ENCODE results near the gene AP1B1.
"Not testable (repeated sequence)": the region's sequence is repeated elsewhere in the genome, so short reads cannot be mapped to it uniquely, and the experiment has no call there.

Gene AP1B1

DNA sequence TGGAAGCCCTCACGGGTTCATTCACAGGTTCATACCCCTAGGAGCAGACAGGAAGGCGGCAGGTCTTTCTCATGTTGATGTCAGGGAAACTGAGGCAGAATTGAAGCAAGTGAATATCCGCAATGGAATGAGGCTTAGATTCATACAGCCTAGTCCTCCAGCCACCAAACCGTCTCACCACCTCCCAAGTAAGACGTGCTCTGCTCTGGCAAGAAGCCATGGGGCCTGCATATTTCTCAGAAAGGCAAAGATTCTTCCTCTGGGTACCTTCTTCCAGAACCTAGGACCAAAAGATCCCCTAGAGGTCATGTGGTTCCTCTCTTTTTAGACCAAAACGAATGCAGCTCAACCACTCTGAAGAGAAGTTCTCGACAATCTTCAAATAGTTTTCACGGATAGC lies 1.7 kb downstream of the AP1B1 start:
- no peak for DNase-seq (ENCODE audit: low read depth)

DNA sequence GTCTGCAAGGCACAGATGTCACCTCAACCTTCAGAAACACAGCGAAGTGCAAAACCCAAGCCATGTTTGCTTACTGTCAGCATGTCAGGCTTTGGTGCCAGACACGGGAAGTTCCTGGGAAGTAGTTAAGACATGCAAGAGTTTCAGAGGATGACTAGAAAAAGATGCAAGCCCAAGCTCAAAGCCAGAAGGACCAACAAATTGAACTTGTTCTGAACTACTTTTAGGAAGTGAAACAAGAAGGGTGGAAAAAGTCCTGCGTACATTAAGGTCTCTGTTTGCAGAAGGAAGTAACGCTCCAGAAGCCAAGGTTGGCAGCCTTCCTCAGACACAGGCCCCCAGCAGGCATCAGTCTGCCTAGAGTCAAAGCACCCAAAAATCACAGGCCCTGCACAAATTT lies 2.6 kb downstream of the AP1B1 start:
- DNase-seq (ENCODE audit: low read depth) = no peak

DNA sequence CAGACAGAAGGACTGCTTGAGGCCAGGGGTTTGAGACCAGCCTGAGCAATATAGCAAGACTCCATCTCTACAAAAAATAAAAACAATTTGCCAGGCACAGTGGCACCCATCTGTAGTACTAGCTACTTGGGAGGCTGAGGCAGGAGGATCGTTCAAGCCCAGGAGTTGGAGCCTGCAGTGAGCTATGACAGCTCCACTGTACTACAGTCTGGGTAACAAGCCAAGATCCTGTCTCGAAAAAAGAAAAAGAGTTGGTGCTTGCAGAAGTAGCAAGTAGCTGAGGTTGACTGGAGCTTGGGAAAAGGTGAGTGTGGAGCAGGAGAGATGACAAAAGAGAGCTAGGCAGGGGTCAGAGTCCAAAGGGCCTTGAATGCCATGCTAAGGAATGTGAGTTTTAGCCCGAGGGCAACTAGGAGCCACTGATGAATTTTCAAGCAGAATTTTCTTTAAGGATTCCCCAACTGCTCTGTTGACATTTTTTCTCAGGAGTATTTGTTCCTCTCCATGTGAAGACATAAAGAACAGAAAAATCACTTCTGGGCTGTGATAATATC lies 3.1 kb downstream of the AP1B1 start:
- DNase-seq (ENCODE audit: low read depth) = no peak

DNA sequence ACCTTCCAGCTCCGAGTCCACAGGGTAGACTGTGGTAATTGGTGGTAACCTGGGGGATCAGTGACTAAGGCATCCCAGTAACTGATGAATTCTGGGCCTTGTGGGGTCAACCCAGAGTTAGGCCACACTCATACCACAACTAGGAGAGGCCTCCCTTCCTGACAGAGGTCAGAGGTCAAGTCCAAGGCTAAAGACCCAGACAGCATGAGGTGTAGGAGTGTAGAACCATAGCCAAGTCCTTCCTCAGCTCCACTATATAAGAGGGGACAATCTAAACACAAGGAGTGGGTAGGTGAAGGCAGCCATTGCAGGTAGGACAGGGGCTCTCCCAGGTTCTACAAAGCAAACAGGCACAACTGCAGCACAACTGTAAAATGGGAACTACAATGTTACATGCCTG lies 4.6 kb downstream of the AP1B1 start:
- DNase-seq (ENCODE audit: low read depth) = no peak

DNA sequence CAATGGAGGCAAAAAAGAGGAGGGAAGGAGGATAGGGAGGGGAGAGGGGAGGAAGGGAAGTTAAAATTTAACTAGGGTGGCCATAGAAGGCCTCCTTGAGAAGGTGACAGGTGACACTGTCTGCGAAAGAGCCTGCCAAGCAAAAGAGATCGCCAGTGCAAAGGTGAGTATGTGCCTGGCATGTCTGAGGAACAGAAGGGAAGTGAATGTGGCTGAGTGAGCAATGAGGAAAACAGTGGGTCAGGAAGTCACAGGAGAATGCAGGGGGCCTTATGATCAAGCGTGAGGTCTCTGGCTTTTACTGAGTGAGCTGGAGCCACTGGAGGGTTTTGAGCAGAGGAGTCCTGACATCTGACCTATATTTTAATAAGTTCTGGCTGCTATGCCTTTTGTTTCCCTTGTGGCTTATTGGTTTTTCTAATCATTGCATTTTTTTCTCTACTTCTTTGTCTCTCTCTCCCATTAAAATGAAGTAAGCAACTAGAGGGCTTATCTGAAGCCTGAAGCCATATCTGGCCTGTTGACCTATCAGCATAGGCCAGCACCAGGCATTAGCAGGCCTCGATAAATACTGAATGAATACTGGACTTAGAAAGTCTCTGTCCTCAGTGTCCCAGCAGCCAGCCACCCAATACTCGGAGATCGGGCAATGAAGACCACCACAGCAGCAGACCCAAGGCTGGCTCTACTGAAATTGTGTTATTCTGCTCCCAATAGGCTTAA lies 5.6 kb downstream of the AP1B1 start:
- no peak for DNase-seq (ENCODE audit: low read depth)

DNA sequence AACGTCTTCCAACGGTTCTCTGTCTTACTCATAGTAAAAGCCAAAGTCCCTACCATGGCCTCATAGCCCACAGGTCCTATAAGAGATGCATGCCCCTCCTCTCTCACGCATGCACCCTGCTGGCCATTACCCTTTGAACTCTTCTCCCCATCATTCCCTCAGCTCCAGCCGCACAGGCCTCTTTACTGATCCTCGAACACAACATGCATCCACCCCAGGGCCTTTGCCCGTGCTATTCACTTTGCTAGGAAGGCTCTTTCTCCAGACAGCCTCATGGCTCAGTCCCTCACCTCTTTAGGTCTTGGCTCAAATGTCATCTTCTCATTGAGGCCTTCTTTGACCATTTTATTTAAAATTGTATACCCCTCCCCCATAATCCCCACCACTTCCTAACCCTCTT lies 7.5 kb downstream of the AP1B1 start:
- DNase-seq (ENCODE audit: low read depth) = no peak

DNA sequence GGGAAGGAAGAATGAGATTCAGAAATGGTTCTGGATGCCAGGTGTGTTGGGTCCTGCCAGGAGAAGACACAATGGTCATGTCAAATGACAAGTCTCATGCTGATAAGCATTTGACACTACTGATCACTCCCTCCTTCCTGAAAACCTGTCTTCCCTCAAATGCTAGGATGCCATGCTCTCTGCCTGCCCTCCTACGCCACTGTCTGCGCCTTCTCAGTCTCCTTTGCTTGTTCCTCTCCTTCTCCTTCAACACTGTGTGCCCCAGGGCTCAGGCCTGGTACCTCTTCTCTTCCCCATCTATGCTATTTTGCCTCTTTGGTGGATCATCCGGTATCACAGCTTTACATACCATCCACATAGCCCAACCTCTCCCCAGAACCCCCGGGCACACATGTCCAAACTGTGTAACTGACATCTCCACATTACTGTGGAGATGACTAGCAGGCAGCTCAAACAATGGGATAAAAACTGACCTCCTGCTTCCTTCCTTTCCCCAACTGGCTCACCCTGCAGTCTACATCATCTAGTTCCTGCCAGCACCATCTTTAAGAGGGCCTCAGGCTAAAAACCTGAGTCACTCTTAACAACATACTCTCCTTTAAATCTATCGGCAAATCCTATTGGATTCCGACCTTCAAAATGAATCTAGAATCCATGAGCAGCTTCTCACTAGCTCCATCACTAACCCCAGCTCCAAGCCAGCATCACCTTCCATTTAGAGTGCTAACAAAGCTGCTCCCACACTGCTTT lies 8.2 kb downstream of the AP1B1 start:
- no peak for DNase-seq (ENCODE audit: low read depth)

DNA sequence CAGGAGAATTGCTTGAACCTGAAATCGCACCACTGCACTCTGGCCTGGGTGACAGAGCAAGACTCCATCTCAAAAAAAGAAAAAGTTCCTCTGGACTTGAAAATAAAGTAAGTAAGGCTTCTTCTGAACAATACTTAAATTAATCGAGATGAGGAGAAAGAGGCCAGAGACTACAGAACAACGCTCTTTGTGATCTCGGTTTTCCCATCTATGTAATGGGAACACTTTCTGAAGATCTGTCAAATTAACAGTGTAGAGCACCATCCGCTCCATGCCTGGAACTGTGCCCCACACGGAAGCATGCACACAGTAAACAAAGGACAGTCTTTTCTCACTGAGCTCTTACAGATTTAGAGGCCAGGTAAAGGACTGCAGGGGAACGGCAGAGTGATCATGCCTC lies 9.1 kb downstream of the AP1B1 start:
- no peak for DNase-seq (ENCODE audit: low read depth)

DNA sequence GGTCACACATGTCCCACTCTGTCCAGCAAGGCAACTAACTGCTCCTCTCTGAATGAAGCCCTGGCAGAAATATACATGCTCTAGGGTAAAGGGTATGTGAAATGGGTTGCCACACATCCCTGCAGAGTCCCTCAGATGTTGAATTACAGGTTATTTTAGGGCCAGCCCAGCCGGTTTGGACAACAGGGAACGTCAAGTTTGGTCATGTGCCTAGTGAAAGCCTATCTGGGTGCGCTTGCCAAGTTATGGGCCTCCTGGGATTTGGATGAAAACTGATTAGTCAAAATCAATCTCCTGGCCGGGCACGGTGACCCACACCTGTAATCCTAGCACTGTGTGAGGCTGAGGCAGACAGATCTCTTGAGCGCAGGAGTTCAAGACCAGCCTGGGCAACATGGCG lies 10.4 kb downstream of the AP1B1 start:
- DNase-seq (ENCODE audit: low read depth) = no peak

DNA sequence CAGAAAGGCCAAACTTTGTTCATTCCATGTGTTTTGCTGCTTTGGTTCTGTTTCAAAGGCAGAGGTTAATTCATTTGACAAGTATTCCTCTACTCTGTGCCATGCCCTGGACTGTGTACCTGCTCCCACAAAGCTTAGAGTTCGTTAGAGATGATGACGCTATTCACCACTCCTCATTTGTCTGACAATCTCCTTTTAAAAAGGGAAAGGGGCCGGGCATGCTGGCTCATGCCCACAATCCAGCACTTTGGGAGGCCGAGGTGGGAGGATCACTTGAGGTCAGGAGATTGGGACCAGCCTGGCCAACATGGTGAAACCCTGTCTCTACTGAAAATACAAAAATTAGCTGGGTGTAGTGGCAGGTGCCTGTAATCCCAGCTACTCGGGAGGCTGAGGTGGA lies 11.7 kb downstream of the AP1B1 start:
- not testable (repeated sequence) for DNase-seq (ENCODE audit: low read depth)

DNA sequence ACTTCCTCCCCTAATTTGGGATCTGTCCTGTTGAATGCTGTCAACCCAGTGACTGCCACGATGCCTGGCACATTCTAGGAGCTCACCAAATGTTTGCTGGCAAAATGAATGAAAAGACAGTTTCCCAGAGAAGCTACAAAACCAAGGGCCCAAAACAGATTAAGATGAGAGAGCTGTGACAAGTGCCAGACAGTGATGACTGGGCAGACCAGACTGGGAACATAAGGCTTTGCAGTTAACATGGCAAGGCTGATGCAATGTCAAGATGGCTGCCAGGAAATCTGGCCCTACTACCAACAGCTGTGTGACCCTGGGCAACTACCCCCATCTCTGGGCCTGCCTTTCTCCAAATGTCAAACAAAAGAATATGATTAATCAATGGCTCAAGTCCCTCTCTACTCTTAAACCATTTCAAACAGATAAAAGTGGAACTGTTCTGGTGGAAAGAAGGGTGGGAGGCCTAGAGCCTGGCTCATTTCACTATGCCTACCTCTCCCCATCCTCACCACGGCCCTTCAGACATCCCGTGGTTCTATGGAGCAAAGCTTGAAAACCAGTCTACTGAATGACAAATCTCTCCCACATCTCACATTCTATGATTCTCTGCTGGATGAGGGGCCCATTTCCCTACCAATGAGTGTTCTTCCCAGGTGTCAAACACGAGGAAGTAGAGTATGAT lies 12.8 kb downstream of the AP1B1 start:
- DNase-seq (ENCODE audit: low read depth) = no peak

DNA sequence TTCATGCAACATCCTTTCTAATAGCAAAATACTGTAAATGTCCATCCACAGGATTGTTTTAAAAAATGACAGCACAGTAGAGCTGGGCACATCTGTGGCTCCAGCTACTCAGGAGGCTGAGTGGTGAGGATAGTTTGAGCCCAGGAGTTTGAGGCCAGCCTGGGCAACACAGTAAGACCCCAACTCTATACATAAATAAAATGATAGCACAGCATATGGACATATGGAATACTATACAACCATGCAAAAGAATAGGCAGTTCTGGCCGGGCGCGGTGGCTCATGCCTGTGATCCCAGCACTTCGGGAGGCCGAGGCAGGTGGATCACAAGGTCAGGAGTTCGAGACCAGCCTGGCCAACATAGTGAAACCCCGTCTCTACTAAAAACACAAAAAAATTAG lies 13.6 kb downstream of the AP1B1 start:
- not testable (repeated sequence) for DNase-seq (ENCODE audit: low read depth)

DNA sequence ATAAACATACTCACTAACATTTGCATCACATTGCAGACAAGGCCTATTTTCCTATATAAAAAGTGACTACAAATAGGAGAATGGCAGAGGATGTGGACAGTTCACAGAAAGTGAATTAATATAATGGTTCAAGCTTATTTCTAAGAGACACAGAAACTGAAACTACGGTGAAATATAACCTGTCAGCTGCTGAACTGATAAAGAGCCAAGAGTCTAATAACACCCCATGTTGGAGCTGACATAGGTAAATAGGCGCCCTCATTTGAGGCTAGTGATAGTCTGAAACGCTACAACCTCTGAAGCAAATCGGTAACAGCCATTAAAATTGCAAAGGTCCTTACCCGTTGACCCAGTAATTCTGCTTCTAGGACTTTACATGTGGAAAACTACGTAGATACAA lies 14.0 kb downstream of the AP1B1 start:
- DNase-seq (ENCODE audit: low read depth) = no peak

DNA sequence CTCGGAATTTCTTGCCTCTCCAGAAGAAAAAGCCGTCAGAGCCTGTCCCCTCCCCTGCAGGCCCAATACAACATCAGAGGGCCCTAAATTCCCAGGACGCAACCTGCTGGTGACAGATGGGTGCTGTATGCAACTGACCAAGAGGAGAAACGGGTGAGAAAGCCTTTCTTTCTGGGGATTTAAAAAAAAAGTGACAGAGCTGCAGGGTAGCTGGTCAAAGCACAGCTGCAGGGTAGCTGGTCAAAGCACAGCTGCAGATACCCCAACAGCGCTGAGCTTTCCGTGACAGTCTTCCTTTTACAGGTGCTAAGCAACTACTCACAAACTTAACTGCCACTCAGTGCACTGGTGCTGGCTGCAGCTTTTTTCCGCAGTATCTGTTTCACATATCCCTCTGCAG lies 17.8 kb downstream of the AP1B1 start:
- DNase-seq (ENCODE audit: low read depth) = no peak

DNA sequence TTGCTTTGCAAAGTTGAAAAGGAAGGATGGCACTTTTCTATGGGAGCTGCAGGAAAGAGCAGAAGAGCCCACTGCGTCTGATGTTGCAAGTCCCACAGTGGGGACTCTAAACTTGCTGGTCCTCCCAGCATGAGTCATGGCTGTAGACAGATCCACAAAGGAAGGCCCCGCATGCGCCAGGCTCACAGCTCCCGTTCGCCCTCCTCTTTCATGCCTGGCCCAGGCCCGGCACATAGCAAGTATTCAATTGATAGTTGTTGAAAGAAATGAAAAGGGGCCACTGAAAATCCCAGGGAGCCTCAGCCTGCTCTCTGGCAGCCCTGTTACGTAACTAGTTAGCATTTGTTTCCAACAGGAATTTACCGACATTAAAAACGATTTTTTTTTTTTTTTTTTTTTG lies 18.9 kb downstream of the AP1B1 start:
- DNase-seq (ENCODE audit: low read depth) = no peak

DNA sequence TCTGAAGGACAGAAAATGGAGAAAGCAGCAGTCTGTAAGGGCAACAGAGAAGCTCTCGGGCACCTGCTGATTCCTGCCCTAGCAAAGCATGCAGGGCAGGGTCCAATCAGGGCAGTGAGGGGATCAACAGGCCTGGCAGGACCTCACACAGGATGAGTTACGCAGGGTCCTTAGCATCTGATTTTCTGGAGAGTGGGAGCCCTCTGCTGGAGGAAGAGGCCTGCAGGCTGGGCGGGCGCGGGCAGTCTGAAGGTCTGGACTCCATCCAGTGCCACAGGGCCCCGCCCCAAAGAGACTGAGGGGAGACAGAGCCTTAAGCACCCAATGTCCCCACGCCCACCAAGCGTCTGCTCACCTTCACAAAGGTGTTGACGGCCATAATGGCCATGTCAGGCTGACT lies 28.9 kb downstream of the AP1B1 start:
- DNase-seq (ENCODE audit: low read depth) = no peak

DNA sequence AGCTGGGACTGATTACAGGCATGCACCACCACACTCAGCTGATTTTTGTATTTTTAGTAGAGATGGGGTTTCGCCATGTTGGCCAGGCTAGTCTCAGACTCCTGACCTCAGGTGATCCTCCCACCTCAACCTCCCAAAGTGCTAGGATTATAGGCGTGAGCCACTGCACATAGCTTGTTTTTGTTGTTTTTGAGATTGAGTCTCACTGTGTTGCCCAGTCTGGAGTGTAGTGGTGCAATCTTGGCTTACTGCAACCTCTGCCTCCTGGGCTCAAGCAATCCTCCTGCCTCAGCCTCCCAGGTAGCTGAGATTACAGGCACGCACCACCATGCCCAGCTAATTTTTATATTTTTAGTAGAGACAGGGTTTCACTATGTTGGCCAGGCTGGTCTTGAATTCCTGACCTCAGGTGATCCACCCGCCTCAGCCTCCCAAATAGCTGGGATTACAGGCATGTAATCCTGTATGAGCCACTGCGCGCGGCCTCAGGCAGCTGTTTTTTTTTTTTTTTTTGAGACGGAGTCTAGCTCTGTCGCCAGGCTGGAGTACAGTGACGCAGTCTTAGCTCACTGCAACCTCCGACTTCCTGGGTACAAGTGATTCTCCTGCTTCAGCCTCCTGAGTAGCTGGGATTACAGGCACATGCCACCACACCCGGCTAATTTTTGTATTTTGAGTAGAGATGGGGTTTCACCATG lies 31.0 kb downstream of the AP1B1 start:
- not testable (repeated sequence) for DNase-seq (ENCODE audit: low read depth)

DNA sequence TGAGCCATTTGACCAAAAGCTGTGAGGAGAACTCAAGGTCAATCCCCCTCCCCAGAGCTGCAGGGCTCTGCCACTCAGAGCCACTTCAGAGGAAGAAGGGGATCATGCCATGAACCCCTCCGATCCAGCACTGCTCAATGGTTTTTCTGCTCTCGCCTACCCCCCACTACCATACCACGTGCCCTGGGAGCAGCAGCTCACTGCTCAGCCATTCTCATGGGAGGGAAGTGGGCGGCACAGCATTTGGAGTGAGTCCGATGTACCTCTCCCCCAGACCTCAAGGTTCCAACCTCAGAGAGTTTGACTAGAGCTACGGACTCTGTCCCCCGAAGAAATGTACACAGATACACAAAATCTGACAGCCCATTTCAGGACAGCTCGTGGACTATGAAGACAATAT lies 34.5 kb downstream of the AP1B1 start:
- DNase-seq (ENCODE audit: low read depth) = no peak

DNA sequence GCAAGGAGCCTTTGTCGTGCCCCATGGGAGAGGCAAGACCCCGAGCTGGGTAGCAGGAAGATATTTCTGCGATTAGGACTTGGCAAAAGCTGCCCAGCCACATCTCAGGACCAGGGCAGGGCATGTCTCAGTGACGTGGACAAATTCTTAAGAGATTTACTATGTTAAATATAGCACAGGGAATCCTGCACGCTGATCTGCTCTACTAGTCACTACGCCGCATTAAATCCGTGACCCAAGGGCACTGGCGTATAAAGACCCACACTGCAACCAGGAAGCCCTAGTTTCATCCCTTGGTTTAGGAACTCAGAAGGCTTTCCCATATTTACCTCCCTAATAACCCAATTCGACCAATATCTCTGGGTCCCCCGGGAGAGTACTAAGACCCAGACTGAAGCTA lies 35.1 kb downstream of the AP1B1 start:
- DNase-seq (ENCODE audit: low read depth) = no peak

DNA sequence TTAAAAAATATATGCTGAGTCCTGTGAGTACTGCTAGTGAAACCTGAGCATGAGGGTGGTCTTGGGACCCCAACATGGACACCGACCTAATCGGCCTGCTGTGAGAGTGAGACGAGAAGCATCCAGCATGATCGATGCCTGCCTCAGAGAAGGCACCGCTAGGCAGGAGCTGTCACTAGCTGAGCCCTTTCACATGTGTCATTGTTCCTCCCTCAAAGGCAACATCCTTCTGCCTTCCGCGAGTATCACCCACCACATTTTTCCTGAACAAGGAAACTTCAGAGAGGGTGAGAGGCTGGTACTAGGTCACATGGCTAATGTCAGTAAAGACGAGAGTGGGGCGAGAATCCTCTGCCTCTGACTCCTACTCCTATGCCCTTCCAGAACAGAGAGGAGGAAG lies 35.6 kb downstream of the AP1B1 start:
- no peak for DNase-seq (ENCODE audit: low read depth)

DNA sequence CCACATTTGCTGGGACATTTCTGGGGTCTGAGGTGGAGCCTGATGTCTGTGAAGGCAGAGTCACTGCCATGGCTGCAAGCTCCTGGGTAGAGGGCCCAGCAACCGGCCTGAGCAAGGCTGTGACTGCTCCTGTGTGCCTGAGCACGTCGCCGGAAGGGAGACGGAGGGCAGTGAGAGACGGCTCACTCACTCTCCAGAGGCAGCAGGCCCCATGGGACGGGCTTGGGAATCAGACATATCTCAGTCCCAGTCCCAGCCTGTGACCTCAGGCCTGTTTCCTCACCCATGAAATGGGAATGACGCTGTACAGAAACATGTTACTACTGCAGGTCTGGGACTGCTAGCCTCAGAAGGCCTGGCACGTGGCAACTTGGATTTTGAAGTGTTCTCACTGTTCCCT lies 36.5 kb downstream of the AP1B1 start:
- DNase-seq (ENCODE audit: low read depth) = no peak

DNA sequence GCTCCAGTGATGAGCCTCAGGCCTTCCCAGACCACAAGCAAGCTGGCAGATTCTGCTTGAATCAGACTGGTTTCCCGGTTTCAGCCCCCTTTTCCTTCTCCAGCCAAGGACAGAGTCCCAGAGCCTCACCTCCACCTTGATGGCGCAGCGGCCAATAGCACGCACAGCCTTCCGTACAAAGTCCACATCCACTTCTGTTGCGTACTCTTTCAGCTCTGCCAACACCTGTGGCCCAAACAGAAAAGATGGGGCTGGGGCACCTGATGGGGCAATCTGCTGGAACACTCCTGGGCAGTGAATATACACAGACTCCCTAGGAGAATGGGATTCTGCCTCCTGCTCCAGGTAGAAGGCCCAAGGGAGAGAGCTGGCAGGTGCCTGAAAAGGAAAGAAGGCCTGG lies 37.3 kb downstream of the AP1B1 start:
- DNase-seq (ENCODE audit: low read depth) = no peak
